ENCODE results near the gene HNRNPU.

DNA sequence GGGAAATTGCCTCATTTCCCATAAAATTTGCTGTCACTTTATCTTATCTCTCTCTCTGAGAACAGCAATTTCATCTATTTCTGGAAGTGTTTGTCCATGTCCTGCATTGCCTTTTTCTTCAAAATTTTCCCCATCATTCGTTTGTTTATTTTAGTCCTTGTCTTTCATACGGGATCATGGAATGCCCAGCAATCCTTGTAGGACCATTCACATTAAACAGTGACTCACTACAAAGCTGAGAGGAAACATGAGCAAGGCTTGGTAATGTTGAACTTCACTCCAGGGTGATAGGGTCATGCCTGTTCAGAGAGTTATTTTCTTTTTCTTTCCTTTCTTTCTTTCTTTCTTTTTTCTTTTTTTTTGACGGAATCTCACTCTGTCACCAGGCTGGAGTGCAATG lies 32.2 kb upstream of the HNRNPU start:
- TF ChIP-seq, protein P1, sequence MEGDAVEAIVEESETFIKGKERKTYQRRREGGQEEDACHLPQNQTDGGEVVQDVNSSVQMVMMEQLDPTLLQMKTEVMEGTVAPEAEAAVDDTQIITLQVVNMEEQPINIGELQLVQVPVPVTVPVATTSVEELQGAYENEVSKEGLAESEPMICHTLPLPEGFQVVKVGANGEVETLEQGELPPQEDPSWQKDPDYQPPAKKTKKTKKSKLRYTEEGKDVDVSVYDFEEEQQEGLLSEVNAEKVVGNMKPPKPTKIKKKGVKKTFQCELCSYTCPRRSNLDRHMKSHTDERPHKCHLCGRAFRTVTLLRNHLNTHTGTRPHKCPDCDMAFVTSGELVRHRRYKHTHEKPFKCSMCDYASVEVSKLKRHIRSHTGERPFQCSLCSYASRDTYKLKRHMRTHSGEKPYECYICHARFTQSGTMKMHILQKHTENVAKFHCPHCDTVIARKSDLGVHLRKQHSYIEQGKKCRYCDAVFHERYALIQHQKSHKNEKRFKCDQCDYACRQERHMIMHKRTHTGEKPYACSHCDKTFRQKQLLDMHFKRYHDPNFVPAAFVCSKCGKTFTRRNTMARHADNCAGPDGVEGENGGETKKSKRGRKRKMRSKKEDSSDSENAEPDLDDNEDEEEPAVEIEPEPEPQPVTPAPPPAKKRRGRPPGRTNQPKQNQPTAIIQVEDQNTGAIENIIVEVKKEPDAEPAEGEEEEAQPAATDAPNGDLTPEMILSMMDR (IDR thresholded peaks at IDR 0.05; ENCODE audit: low read depth, low read length), result no peak
- no peak for TF ChIP-seq EZH2phosphoT487 (IDR thresholded peaks at IDR 0.05; ENCODE audit: low read depth)

Data from OCI-LY3 (cell line).